A204.1 (cell line): ENCODE measurements around the gene ZNF214.
"Not testable (repeated sequence)": the region's sequence is repeated elsewhere in the genome, so short reads cannot be mapped to it uniquely, and the experiment has no call there.

Source experiments
- FAIRE-seq: peaks from 2 replicates; lab custom pipeline; 2012; peaks lifted over from hg19 to GRCh38; lab: Jason Lieb, UNC

ZNF214 gene

GRCh38 chr11:6988506-6988905 is 31.6 kb downstream of the ZNF214 start:
- no peak for FAIRE-seq

DNA sequence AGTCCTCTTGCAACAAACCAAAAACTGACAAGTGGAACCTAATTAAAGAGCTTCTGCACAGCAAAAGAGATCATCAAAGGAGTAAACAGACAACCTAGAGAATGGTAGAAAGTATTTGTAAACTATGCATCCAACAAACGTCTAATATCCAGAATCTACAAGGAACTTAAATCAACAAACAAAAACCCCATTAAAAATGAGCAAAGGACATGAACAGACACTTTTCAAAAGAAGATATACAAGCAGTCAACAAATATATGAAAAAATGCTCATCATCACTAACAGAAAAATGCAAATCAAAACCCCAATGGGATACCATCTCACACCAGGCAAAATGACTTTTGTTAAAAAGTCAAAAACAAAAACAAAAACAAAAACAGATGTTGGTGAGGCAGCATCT is 33.7 kb downstream of the ZNF214 start:
- FAIRE-seq, result no peak

GRCh38 chr11:6979365-6979764 is 40.8 kb downstream of the ZNF214 start:
- no peak for FAIRE-seq

DNA sequence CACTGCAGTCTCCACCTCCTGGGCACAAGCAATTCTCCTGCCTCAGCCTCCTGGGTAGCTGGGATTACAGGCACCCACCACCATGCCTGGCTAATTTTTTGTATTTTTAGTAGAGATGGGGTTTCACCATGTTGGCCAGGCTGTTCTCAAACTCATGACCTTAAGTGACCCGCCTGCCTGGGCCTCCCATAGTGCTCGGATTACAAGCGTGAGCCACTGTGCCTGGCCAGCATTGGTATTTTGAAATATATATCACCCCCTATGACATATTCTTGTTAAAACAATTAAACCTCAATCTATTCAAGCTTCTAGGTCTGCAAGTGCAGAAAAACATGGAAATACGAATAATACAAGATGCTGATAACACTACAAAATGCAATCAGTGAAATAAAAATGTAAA is 50.3 kb downstream of the ZNF214 start:
- not testable (repeated sequence) for FAIRE-seq

DNA sequence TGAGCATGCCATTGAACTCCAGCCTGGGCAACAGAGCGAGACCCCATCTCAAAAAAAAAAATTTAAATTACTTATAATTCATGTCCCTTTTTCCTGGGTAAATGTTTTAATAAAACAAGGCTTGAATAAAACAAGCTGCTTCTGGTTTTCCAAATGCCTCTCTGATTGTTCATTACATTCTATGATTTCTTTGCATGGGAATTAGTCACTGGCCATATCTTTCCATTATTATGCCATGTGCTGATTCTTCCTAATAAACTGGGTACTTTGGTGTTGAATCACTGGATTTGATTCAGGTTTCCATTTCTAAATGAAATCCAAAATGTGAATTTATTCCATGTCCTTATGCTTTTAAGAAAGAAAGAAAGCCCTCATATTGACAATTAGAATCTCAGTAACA is 51.3 kb downstream of the ZNF214 start:
- FAIRE-seq, result no peak

DNA sequence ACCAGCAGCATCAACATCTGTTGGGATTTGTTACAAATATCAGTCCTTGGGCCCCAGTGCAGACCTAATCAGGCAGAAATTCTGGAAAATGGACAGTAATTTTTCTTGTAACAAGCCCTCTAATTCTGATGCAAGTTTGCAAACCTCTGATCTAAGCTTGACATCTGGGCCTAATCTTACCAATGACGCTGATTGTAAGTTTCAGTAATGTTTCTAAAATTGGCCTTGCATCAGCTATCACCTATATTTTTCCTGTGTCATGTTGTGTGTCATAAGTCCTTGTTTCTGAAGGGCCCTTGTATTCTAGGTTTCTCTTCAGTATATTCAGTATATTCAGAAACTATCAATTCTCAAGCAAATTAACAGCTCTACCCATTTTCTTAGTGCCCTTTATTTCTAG is 57.5 kb downstream of the ZNF214 start:
- no peak for FAIRE-seq

DNA sequence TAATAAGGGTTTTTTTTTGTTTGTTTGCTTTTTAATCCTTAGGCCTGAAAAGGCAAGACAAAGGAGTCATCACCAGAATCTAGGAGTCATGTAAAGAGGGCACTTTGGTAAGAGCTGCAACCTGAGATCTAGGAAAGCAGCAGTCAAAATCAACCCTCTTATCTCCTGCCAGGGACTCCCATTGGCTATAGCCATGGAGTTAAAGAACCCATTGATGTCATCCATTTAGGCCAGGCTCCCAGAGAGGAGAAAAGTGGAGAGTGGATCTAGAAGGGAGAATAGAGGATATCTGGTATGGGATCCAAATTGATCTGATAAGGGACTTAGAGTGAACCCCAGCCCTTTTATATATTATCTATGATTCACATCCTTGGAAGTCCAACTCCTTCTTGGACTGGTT is 58.0 kb downstream of the ZNF214 start:
- FAIRE-seq, result no peak

GRCh38 chr11:6954248-6954647 is 65.9 kb downstream of the ZNF214 start:
- not testable (repeated sequence) for FAIRE-seq
